GM21825 (cell line): ENCODE measurements around the gene PPP1CA.

ENCODE experiments used
- ATAC-seq: cut with Tn5 transposase; IDR thresholded peaks from one replicate; pipeline ENCODE4 v1.9.1; 2021; ENCODE audit warnings: mild to moderate bottlenecking, moderate library complexity; ENCODE audit not compliant: unreplicated experiment

The PPP1CA gene

GRCh38 chr11:67418476-67419281 is 17.0 kb upstream of the PPP1CA start:
- ATAC-seq: no peak

DNA sequence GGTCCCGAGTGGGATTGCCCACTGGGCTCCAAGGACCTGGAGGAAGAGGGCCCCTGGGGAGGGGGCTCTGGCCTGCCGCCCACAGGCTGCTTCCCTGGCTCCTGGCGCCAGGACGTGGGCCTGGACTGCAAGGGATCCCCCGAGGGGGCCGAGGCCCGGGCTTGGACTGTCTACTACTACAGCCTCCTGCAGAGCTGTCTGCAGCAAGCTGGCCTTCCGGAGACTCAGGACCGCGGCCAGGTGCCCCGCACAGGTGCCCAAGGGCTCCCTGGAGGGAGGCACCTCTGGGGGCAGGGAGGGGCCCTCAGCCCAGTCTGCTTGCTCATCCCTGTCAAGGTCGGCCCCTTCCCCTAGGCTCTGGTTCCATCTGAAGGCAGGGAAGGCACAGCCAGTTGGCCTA is 15.8 kb upstream of the PPP1CA start:
- no peak for ATAC-seq

DNA sequence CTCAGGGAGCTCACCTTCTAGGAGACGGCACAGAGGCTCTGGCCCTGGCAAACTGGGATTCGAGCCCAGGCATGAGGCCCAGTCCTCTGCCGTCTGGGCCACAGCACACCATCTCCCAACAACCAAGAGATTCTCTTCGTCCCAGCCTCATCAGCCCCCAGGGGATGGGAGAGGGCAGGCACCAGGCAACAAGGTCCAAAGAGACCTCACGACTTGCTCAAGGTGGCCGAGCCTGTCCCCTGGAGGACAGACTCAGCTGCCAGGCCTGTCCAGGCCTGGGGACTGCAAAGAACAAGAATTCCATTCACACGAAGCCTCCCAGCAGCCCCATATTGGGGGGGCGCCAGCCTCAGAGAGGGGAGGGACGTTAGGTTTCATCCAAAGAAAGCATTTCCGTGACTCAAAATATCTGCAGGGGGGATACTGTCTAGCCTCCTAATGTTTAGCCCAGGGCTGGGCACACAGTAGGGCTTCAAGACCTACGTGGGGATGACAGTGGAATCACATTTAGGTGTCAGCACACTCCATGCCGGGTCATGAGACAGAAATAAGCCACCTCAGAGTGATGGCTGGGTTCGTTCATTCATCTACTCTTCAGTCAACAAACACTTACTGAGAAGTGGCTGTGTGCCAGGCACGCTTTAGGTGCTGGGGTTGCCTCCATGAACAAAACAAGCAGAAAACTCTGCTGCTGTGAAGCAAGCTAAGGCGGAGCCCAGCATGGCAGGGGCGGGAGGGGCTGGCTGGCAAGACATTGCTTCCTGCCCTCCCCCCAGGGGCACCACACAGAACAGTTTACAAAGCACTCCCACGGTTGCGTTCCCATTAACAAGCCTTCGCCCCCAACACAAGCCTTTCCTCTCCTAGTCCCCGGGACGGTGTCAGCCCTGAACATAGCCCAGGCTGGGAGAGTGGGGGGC is 15.0 kb upstream of the PPP1CA start:
- ATAC-seq: no peak

GRCh38 chr11:67415501-67416304 is 14.0 kb upstream of the PPP1CA start, which contains the start of gene CARNS1:
Gene CARNS1, plus strand, starts transcription at chr11:67415678. Its CDS starts 522 bp downstream, at chr11:67416200.
- ATAC-seq: no peak

DNA sequence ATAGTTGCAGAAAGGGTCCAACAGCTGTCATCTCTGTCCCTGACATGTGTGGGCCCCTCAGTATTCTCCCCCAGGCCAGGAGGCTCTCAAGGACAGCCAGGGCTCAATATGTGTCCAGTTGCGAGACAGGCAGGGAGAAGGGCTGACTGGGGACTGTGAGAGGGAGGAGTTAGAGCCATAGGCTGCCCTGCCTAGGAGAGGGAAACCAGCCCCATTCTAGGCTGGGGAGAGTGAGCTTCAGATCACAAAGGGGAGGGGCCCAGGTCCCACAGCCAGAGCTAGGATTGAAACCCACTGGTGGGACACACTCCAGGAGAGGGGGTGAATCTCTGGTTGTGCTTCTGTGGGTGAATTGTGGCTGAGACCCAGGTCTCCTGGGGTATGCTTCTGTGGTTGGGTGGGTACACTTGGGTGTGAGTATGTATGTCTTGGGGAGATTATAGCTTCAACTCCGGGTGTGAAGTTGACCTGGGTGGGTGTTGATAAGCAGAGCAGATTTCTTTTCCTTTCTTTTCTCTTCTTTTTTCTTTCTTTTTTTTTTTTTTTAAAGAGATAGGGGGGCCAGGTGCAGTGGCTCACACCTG is 11.7 kb upstream of the PPP1CA start:
- no peak for ATAC-seq

DNA sequence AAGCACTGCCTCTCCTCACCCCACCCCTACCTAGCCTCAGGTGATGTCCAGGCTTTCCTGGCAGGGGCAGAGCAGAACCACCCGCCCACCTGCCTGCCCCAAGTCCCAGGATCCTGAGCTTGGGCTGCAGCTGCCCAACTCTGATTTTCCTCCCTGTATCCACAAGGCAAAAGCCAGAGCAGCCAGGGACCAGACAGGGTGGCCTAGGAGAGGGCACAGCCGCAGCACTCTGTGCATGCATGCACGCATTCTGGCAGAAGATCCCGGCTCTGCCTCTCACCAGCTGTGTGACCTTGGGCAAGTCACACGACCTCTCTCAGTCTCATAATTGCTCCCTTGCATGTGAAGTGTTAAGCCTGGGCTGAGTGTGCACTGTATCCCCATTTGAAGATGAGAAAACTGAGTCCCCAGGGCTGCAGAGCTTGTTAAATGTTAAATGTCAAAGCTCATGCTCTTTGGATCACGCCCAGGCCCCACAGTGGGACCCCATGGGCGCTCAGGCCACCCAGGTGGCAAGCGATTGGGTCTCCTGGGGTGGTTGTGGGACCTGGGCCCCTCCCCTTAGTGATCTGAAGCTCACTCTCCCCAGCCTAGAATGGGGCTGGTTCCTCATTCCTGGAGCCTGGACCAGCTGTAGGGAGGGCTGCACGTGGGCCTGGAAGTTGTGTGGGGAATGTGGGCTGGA is 11.0 kb upstream of the PPP1CA start:
- ATAC-seq: no peak

- no peak for ATAC-seq
Measured at GRCh38 chr11:67411785-67412152, 10.1 kb upstream of the PPP1CA start.

DNA sequence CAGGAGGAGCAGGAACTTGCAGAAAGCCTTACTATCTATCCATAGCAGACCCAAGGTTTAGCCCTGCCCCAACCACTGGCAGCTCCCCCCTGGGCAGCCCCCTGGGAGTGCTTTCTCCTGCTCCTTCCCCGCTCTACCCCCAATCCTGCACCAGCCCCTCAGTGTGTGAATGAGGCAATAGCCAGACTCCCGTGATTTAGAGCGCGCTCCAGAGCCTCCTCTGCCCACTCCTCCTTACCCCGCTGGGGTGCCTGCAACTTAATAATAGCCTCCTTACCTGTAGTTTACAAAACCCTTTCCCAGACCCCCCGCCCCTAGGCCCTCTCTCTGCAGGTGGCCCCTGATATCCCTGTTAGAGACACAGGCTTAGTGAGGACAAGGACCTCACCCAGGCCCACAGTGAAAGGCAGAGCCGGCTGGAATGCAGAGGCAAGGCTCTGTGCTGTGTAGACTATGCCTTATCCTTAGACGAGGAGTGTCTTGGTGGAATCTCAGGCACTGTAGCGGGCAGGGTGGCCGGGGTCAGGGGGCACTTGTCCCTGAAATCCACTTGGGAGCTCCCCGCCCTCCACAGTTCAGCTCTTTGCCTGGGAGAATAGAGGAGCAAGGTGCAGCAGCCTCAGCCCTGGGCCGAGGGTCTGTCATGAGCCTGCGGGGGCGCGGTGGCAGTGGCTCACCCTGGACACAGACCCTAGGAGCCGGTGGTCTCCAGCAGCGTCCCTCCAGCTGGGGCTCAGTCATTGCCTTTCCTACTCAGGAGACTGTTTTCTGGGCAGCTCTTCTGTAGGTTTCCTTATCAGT is 9.5 kb upstream of the PPP1CA start:
- no peak for ATAC-seq

DNA sequence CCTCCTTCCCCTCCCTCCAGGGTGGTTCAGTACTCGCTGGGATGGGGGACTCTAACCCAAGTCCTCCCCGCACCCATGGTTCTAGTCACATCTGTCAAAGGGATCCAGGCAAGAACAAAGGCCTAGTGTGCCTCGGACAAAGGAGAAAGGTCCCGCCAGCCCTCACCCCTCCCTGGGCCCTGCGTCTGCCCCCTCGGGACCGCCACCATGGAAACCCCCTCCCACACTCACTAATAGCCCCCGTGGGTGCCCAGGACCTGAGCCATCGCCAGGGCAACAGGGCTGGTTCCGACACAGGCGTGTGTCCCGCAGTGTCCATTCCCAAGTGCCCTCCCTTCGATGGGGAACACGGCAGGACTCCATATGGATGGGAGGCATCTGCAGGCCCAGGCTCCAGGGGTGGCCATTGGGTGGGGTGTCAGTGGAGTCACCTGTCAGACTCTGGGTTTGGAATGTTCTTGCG is 8.7 kb upstream of the PPP1CA start:
- ATAC-seq: no peak

- ATAC-seq: no peak
Measured at GRCh38 chr11:67409781-67410368, 8.2 kb upstream of the PPP1CA start.

DNA sequence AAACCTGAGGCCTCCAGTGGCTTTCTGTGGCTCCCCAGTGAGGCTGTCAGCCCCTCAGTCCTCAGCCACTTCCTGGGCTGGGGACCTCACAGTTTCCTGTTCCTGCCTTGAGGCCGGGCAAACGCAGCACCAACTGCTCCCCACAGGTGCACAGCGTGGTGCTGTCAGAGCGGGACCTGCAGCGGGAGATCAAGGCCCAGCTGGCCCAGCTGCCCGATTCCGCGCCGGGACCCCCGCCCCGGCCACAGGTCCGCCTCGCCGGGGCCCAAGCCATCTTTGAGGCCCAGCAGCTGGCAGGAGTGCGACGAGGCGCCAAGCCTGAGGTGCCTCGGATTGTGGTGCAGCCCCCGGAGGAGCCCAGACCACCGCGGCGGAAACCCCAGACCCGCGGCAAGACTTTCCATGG is 7.6 kb upstream of the PPP1CA start:
- ATAC-seq: peak; percentile 45

DNA sequence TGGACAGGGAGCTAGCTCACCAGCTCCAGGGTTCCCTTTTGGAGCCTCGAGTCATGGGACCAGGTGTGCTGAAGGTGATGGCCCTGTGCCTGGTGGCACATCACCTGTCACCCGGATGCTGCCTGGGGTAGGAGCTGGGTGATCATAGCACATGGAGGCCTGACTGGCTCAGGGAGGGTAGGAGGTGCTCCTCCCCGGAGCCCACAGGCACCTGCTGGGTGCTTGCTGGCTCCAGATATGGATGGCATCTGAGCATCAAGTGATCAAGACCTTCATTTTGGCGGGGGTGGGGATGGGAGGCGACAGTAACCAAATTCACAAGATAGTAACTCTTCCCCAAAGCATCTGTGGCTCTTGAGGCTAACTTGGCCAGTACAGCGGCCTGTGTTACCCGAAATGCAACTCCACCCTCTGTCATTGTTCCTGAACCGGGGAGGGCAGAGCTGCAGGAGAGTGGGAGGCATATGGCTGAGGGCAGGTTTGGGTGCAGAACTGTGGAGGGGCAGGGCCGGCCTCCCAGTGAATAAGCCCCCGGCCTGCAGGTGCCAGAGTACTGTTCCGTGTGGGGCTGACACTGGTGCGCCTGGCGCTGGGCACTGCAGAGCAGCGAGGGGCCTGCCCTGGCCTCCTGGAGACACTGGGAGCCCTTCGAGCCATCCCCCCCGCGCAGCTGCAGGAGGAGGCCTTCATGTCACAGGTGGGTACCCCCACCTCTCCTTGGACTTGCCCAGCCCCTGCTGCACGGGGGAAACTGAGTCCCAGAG is 7.0 kb upstream of the PPP1CA start:
- ATAC-seq: peak; percentile 2

DNA sequence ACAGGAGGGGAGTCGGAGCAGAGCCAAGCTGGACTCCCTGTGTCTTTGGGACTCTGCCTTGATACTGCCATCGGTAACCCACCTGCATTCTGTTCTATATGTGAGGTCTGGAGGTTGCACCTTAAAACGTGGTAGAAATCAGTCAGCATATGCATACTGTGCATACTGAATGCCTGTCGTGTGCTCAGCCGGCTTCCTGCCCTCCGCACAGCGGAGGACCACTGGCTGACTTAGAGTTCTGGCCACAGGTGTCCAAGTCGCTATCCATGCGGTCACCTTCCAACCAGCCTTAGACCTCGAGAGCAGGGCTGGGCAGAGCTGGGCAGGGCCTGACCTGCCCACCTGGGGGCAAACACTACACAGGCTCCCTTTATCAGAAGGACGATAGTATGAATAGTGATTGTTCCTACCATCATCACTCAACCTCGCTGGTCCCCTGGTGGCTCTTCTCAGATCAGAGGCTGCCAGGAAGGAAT is 6.1 kb upstream of the PPP1CA start:
- no peak for ATAC-seq

DNA sequence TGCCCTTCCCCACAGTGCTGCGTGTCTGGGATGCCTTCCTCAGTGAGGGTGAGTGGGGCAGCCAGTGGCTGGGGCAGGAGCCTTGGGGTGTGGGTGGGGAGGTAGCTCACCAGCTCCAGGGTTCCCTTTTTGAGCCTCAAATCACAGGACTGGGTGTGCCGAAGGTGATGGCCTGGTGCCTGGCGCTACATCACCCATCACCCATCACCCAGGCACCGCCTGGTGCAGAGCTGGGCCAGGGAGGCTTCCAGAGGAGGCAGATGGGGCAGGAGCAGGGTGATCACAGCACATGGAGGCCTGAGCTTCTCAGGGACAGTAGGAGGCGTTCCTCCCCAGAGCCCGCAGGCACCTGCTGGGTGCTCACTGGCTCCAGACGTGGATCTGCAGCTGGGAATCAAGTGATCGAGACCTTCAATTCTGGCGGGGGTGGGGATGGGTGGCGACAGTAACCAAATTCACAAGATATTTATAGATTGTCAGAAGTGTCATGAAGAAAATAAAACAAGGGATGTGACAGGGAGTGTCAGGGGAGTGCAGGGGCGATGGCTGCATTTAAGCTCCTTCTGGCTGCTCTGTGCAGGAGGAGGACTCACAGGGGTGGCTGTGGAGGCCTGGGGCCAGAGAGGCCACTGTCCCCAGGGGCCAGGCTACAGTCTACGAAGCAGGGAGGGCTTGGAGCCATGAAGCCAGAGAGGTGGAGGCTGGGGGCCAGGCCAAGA is 5.5 kb upstream of the PPP1CA start:
- no peak for ATAC-seq

DNA sequence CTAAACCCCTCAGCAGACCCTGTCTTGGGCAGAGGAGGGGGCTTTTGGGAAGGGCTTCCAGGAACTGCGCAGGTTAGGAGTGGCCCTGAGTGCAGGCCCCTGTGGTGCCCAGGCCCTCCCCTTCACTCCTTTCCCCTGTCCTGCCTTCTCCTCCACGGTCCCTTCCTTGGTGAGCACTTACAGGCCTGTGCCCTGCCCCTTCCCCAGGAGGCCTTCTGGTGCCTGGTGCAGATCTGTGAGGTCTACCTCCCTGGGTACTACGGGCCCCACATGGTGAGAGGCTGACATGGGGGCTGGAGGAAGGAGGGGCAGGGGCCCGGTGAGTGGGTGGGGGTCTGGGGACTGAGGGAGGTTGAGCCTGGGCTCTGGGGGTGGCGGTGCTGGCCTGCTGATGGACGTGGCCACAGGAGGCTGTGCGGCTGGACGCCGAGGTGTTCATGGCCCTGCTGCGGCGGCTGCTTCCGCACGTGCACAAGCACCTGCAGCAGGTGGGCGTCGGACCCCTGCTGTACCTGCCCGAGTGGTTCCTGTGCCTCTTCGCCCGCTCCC is 4.8 kb upstream of the PPP1CA start:
- ATAC-seq: no peak

- no peak for ATAC-seq
Measured at GRCh38 chr11:67405688-67406339, 4.2 kb upstream of the PPP1CA start.

DNA sequence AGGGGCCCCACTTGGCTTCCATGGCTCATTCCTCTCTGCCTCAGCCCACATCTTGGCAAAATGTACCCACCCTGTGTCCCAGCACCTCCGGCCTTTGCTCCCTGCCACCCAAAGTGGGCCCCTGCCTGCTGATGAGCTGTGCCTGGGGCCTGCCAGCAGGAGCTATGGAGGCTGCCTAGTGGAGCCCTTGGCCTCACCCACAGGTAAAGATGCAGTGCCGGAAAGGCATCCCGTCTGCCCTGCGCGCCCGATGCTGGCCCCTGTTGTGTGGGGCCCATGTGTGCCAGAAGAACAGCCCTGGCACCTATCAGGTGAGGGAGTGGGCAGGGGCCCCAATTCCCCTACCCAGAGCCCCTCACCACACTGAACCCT is 3.5 kb upstream of the PPP1CA start:
- ATAC-seq: no peak
